Measurements from ENCODE around the gene INTS14. TPM values are rescaled to one million over a fixed set of nuclear protein-coding genes. Genes with fewer than 3 reads are reported as not detected.
A peak's percentile ranks its signal among the peaks of the same experiment; 100 is the strongest.

Gene INTS14
- total RNA-seq (10 to 100 TPM; 18.6 to 25.4 TPM), polyA plus RNA-seq (10 to 100 TPM; 16.0 to 30.5 TPM)
- long read RNA-seq, donor 1, transcript INTS14-201 (12 exons, 2,393 nt): major isoform, 16 of 46 reads
- long read RNA-seq, donor 1, transcript INTS14-217 (12 exons, 2,615 nt): minor isoform, 13 of 46 reads
- long read RNA-seq, donor 1, partial matches to known transcripts: 3 of 46 reads
- long read RNA-seq, donor 1, other reads (novel, unspliced or antisense): 10 of 46 reads
- long read RNA-seq, donor 2, transcript INTS14-201 (12 exons, 2,393 nt): major isoform, 9 of 18 reads
- long read RNA-seq, donor 2, partial matches to known transcripts: 1 of 18 reads
- long read RNA-seq, donor 2, other reads (novel, unspliced or antisense): 3 of 18 reads

DNA sequence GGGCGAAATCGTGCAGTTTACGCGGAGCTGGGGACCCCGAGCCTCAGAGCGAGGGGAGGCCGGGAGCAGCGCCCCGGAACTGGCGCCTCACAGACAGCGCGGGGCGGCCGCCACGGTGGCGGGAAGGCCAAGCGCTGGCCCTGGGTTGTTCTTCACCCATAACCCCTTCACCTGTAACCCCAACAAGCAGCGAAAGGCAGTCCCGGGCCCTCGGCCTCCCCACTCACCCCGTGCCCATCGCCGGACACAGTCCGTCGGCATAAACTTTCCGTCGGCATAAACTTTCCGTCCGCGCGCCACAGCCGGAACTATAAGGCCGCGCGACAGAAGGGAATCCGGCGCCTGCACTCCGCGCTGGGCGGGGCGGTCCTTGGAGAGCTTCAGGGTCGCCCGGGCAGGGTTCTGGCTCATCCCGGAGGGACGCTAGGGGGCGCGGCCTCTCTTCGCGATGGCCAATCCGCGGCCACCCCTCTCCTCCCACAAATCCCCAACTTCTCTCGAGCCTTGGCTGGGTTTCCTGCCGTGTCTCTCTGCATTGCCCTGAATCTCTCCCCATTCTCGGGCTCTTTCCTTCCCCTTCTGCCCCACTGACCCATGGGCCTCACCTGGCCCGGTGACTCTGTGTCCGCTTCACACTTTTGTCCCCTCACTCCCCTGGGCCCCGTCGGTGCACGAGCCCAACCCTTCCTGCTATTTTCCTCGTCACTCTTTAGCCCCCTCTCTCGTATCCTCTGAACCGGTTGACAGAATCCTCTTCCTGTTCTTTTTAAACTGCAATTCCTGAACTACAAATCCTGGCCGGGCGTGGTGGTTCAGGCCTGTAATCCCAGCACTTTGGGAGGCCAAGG lies at the start of gene INTS14:
TSS of gene INTS14 (minus strand) at position 261 of the 848 bp plus-strand sequence. CDS start 3,751 bp downstream, outside the sequence.
- Histone ChIP-seq H3K36me3 (ENCODE audit: control insufficient read depth in 1 of 2, insufficient read depth in 2 of 2, low read length in 1 of 2) (no peaks in the 10 kb centered on the region), H3K27ac (ENCODE audit: low read depth in 1 of 2, low read length in 2 of 2) (peak within 1 kb of the TSS; percentile 64 to 76), H3K9me3 (ENCODE audit: control insufficient read depth, low read length) (no peaks in the 10 kb centered on the region), H3K27me3 (ENCODE audit: control insufficient read depth in 1 of 2, insufficient read depth in 2 of 2, low read length in 1 of 2) (no peaks in the 10 kb centered on the region), H3K4me1 (ENCODE audit: control insufficient read depth in 1 of 2, insufficient read depth in 2 of 2, low read length in 2 of 2) (peaks cover 2 to 4% of the 10 kb centered on the region in 2 donors), H3K4me3 (ENCODE audit: low read length in 2 of 2) (peak within 1 kb of the TSS; percentile 67 to 92)
- DNase-seq: peak; percentile 99 to 100
- intact Hi-C loops (cut with DNase I): no loop called here
- peak; percentile 100 for ATAC-seq (ENCODE audit: low FRiP score)
- WGBS, 2 donors: 0 to 1% methylated on average over 56 to 64 of the region's 64 CpGs

DNA sequence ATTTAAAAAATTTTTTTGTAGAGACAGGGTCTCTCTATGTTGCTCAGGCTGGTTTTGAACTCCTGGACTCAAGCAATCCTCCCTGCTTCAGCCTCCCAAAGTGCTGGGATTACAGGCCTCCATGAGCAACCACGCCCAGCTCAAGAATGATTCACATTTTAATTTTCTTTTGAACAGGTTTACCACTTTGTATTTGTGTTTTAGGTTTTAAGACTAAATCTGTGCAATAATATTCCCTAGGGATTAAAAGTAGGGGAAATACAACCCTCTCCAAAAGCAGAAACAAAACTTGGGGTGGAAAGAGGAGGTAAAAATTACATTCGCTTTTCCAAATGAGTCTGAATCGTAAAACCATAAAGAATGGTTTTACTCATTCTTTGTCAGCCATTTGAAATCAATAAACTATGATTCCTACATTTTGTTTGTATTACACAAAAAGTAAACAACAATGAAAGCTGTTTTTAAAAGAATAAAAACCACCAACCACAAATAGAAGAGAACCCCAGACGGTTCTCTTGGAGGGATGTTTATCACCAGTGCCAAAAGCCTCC lies 48.6 kb upstream of the INTS14 start:
- H3K4me1 ChIP-seq (ENCODE audit: control insufficient read depth in 1 of 2, insufficient read depth in 2 of 2, low read length in 2 of 2): no peaks in the 10 kb centered on the region
- no peaks in the 10 kb centered on the region for H3K36me3 ChIP-seq (ENCODE audit: control insufficient read depth in 1 of 2, insufficient read depth in 2 of 2, low read length in 1 of 2)
- H3K4me3 ChIP-seq (ENCODE audit: low read length in 2 of 2): no peak overlapping the region
- no peak overlapping the region for H3K27ac ChIP-seq (ENCODE audit: low read depth in 1 of 2, low read length in 2 of 2)
- DNase-seq: no peak
- no peaks in the 10 kb centered on the region for H3K9me3 ChIP-seq (ENCODE audit: control insufficient read depth, low read length)
- no peaks in the 10 kb centered on the region for H3K27me3 ChIP-seq (ENCODE audit: control insufficient read depth in 1 of 2, insufficient read depth in 2 of 2, low read length in 1 of 2)
- no peak for ATAC-seq (ENCODE audit: low FRiP score)
- intact Hi-C loops (cut with DNase I): no loop called here
- WGBS, 2 donors: 82 to 84% methylated on average over 4 of the region's 4 CpGs

- ATAC-seq (ENCODE audit: low FRiP score): no peak
- Histone ChIP-seq H3K9me3 (ENCODE audit: control insufficient read depth, low read length) (no peaks in the 10 kb centered on the region), H3K4me1 (ENCODE audit: control insufficient read depth in 1 of 2, insufficient read depth in 2 of 2, low read length in 2 of 2) (no peaks in the 10 kb centered on the region), H3K4me3 (ENCODE audit: low read length in 2 of 2) (no peak overlapping the region), H3K27ac (ENCODE audit: low read depth in 1 of 2, low read length in 2 of 2) (no peak overlapping the region), H3K36me3 (ENCODE audit: control insufficient read depth in 1 of 2, insufficient read depth in 2 of 2, low read length in 1 of 2) (no peaks in the 10 kb centered on the region), H3K27me3 (ENCODE audit: control insufficient read depth in 1 of 2, insufficient read depth in 2 of 2, low read length in 1 of 2) (no peaks in the 10 kb centered on the region)
- intact Hi-C loops (cut with DNase I): no loop called here
- no peak for DNase-seq
- 85 to 86% methylated on average over 4 of the region's 4 CpGs for WGBS, 2 donors
These were observed 44.5 kb upstream of the INTS14 start for GRCh38 chr15:65655457-65655856.

DNA sequence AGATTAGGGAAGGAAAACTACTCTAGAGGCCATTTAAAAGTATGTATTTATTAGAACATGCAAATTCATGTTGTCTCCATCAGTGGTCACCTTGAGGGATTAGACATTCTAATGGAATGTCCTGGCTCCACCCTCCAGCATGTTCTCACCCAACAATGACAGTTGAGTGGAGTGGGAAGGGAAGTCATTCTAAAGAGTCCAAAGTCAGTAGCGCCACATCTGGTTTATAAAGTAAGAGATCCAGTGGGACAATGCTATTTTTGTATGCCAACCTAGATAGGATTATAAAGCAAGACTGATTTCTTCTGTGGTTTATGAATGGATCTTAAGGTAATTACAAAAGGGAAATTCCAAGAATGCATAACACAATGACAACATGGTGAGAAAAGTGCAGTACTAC lies 44.1 kb upstream of the INTS14 start:
- intact Hi-C loops (cut with DNase I): no loop called here
- no peaks in the 10 kb centered on the region for H3K27me3 ChIP-seq (ENCODE audit: control insufficient read depth in 1 of 2, insufficient read depth in 2 of 2, low read length in 1 of 2)
- ATAC-seq (ENCODE audit: low FRiP score) (no peak), DNase-seq (no peak)
- H3K4me1 ChIP-seq (ENCODE audit: control insufficient read depth in 1 of 2, insufficient read depth in 2 of 2, low read length in 2 of 2): no peaks in the 10 kb centered on the region
- 96 to 100% methylated on average over 1 of the region's 1 CpG for WGBS, 2 donors
- no peak overlapping the region for H3K4me3 ChIP-seq (ENCODE audit: low read length in 2 of 2)
- no peaks in the 10 kb centered on the region for H3K9me3 ChIP-seq (ENCODE audit: control insufficient read depth, low read length)
- no peak overlapping the region for H3K27ac ChIP-seq (ENCODE audit: low read depth in 1 of 2, low read length in 2 of 2)
- H3K36me3 ChIP-seq (ENCODE audit: control insufficient read depth in 1 of 2, insufficient read depth in 2 of 2, low read length in 1 of 2): no peaks in the 10 kb centered on the region

- ATAC-seq (ENCODE audit: low FRiP score): no peak
- Histone ChIP-seq H3K27me3 (ENCODE audit: control insufficient read depth in 1 of 2, insufficient read depth in 2 of 2, low read length in 1 of 2) (no peaks in the 10 kb centered on the region), H3K27ac (ENCODE audit: low read depth in 1 of 2, low read length in 2 of 2) (no peak overlapping the region), H3K4me1 (ENCODE audit: control insufficient read depth in 1 of 2, insufficient read depth in 2 of 2, low read length in 2 of 2) (no peaks in the 10 kb centered on the region), H3K36me3 (ENCODE audit: control insufficient read depth in 1 of 2, insufficient read depth in 2 of 2, low read length in 1 of 2) (no peaks in the 10 kb centered on the region), H3K9me3 (ENCODE audit: control insufficient read depth, low read length) (no peaks in the 10 kb centered on the region), H3K4me3 (ENCODE audit: low read length in 2 of 2) (no peak overlapping the region)
- WGBS, 2 donors: 91 to 93% methylated on average over 5 of the region's 5 CpGs
- intact Hi-C loops (cut with DNase I): no loop called here
- no peak for DNase-seq
These were observed 43.0 kb upstream of the INTS14 start for GRCh38 chr15:65653801-65654521.

- H3K9me3 ChIP-seq (ENCODE audit: control insufficient read depth, low read length): no peaks in the 10 kb centered on the region
- H3K4me3 ChIP-seq (ENCODE audit: low read length in 2 of 2): no peak overlapping the region
- no peaks in the 10 kb centered on the region for H3K36me3 ChIP-seq (ENCODE audit: control insufficient read depth in 1 of 2, insufficient read depth in 2 of 2, low read length in 1 of 2)
- no peaks in the 10 kb centered on the region for H3K4me1 ChIP-seq (ENCODE audit: control insufficient read depth in 1 of 2, insufficient read depth in 2 of 2, low read length in 2 of 2)
- no peak for ATAC-seq (ENCODE audit: low FRiP score)
- H3K27me3 ChIP-seq (ENCODE audit: control insufficient read depth in 1 of 2, insufficient read depth in 2 of 2, low read length in 1 of 2): no peaks in the 10 kb centered on the region
- no peak overlapping the region for H3K27ac ChIP-seq (ENCODE audit: low read depth in 1 of 2, low read length in 2 of 2)
- intact Hi-C loops (cut with DNase I): no loop called here
- no peak for DNase-seq
These were observed 42.4 kb upstream of the INTS14 start for GRCh38 chr15:65653341-65653740.

GRCh38 chr15:65651831-65652749 lies 41.2 kb upstream of the INTS14 start:
- intact Hi-C loops (cut with DNase I): no loop called here
- WGBS, 2 donors: 82% methylated on average over 11 of the region's 11 CpGs
- H3K27ac ChIP-seq (ENCODE audit: low read depth in 1 of 2, low read length in 2 of 2): no peak overlapping the region
- DNase-seq (no peak), ATAC-seq (ENCODE audit: low FRiP score) (no peak)
- no peaks in the 10 kb centered on the region for H3K9me3 ChIP-seq (ENCODE audit: control insufficient read depth, low read length)
- no peaks in the 10 kb centered on the region for H3K27me3 ChIP-seq (ENCODE audit: control insufficient read depth in 1 of 2, insufficient read depth in 2 of 2, low read length in 1 of 2)
- H3K4me3 ChIP-seq (ENCODE audit: low read length in 2 of 2): no peak overlapping the region
- no peaks in the 10 kb centered on the region for H3K36me3 ChIP-seq (ENCODE audit: control insufficient read depth in 1 of 2, insufficient read depth in 2 of 2, low read length in 1 of 2)
- no peaks in the 10 kb centered on the region for H3K4me1 ChIP-seq (ENCODE audit: control insufficient read depth in 1 of 2, insufficient read depth in 2 of 2, low read length in 2 of 2)

GRCh38 chr15:65651042-65651322 lies 40.1 kb upstream of the INTS14 start:
- no peaks in the 10 kb centered on the region for H3K27me3 ChIP-seq (ENCODE audit: control insufficient read depth in 1 of 2, insufficient read depth in 2 of 2, low read length in 1 of 2)
- H3K4me3 ChIP-seq (ENCODE audit: low read length in 2 of 2): no peak overlapping the region
- H3K4me1 ChIP-seq (ENCODE audit: control insufficient read depth in 1 of 2, insufficient read depth in 2 of 2, low read length in 2 of 2): no peaks in the 10 kb centered on the region
- no peaks in the 10 kb centered on the region for H3K36me3 ChIP-seq (ENCODE audit: control insufficient read depth in 1 of 2, insufficient read depth in 2 of 2, low read length in 1 of 2)
- 97 to 100% methylated on average over 1 of the region's 1 CpG for WGBS, 2 donors
- DNase-seq (no peak), ATAC-seq (ENCODE audit: low FRiP score) (no peak)
- no peak overlapping the region for H3K27ac ChIP-seq (ENCODE audit: low read depth in 1 of 2, low read length in 2 of 2)
- intact Hi-C loops (cut with DNase I): no loop called here
- H3K9me3 ChIP-seq (ENCODE audit: control insufficient read depth, low read length): no peaks in the 10 kb centered on the region

Data from aorta (tissue), 5 donors.